GM18519 (cell line): Measurements from ENCODE around the gene PFKP.

Experiments
- ATAC-seq: cut with Tn5 transposase; IDR thresholded peaks from one replicate; pipeline ENCODE4 v1.9.1; 2021; ENCODE audit warnings: mild to moderate bottlenecking, moderate library complexity; ENCODE audit not compliant: unreplicated experiment, low FRiP score

Gene PFKP

GRCh38 chr10:3178042-3178441 lies 110.7 kb downstream of the PFKP start:
- ATAC-seq = no peak

- no peak for ATAC-seq
Observed at GRCh38 chr10:3179174-3179573, 111.8 kb downstream of the PFKP start.

- ATAC-seq = no peak
Observed at GRCh38 chr10:3180355-3181025, 113.1 kb downstream of the PFKP start.

GRCh38 chr10:3185386-3185785 lies 118.0 kb downstream of the PFKP start:
- no peak for ATAC-seq

DNA sequence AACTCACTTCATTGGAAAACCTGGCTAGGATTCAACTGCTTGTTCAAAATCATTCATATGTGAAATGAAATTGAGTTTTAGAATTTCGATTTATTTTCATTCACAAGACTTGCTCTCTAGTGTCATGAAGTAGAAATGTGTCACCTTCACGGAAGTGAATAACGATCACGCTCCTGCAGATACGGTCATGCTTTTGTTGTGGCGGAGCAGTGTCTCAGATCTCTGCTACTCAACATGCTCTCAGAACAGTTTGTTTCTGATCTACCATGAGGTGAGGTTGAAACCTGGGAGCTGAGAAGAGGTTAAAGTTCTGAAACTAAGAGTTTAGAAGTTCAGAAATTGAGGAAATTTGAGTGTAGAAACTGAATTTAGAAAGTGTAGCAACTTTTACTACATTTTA lies 119.0 kb downstream of the PFKP start:
- no peak for ATAC-seq
